HG03280 (cell line): ENCODE results near the gene MS4A8.
"Not testable (repeated sequence)": the region's sequence is repeated elsewhere in the genome, so short reads cannot be mapped to it uniquely, and the experiment has no call there.

Experiments
- ATAC-seq: cut with Tn5 transposase; IDR thresholded peaks from one replicate; pipeline ENCODE4 v1.9.1; 2021; ENCODE audit warnings: mild to moderate bottlenecking, moderate library complexity; ENCODE audit not compliant: unreplicated experiment

Gene MS4A8, protein sequence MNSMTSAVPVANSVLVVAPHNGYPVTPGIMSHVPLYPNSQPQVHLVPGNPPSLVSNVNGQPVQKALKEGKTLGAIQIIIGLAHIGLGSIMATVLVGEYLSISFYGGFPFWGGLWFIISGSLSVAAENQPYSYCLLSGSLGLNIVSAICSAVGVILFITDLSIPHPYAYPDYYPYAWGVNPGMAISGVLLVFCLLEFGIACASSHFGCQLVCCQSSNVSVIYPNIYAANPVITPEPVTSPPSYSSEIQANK

DNA sequence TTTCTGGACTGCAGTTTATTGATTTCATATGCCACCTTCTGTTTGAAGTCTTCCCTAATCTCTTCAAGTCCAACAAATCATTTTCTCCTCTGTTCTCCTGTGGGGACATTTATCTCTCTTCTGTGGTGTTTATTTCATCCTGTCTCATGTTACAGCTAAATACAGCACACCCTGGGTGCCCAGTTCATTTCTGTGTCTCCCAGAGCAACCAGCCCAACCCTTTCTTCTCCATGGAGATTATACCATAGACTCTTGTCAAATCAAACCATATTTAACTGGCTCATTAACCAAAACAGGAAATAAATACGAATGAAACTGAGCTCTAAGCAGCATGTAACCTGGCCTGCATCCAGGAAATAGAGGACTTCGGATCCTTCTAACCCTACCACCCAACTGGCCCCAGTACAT is at the start of gene MS4A8:
MS4A8 (plus strand) TSS at position 329 of the 408 bp plus-strand sequence. CDS start 1,249 bp downstream, outside the sequence.
- ATAC-seq = no peak

DNA sequence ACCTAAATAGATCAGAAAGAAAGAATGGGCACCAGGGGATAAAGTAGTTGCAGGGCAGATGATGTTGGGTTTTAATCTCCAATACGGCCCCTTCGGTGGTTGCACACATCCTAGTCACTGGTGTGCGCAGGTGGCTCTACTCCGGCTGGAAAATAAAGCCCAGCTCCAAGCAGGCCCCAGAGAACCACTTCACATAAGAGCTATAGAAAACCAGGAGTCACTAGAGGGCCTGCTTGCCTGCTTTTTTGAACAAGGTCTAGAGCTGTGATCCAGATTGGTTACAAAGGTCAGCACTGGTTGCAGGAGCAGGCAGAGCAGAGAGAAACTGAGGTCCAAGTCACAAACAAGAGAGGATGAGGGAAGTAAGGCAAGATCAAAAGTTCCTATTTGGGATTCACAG is 41.5 kb upstream of the MS4A8 start:
- no peak for ATAC-seq

DNA sequence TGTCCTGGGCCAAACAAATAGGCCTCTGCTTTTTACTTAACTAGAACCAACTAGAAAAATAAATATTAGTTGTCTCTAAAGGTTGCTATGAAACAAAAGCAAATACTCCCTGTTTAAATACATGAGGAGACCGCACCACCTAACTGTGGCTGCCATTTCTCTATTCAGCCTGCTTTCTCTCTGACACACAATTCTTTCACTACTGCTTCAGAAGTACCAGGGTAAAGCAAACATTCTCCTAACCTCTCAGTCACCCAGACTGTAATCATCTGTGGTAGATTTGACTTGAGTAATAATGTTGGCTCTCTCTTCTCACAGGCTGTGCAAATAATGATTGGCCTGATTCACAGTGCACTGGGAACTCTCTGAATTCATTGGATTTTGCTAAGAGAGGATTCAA is 41.0 kb upstream of the MS4A8 start:
- ATAC-seq = no peak

DNA sequence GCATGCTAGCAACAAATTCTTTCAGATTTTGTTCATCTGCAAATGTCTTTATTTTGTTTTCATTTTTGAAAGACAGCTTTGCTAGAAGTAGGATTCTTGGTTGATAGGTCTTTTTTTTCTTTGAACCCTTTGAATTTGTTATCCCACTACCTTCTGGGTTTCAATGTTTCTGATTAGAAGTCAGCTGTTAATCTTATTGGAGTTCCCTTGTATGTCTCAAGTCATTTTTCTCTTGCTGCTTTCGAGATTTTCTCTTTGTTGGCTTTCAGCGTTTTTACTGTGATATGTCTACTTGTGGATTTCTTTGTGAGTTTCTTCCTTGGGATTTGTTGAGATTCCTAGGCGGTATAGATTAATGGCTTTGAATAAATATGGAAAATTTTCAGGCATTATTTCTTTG is 27.2 kb upstream of the MS4A8 start:
- ATAC-seq = no peak

DNA sequence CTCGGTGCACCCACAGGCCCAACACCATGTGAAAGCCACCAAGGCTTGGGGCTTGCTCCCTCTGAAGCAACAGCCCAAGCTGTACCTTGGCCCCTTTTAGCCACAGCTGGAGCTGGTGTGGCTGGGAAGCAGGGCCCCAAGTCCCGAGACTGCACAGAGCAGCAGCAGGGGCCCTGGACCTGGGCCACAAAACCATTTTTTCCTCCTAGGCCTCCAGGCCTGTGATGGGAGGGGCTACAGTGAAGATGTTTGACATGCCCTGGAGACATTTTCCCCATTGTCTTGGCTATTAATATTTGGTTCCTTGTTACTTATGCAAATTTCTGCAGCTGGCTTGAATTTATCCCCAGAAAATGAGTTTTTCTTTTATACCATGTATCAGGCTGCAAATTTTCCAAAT is 21.2 kb upstream of the MS4A8 start:
- ATAC-seq = not testable (repeated sequence)

DNA sequence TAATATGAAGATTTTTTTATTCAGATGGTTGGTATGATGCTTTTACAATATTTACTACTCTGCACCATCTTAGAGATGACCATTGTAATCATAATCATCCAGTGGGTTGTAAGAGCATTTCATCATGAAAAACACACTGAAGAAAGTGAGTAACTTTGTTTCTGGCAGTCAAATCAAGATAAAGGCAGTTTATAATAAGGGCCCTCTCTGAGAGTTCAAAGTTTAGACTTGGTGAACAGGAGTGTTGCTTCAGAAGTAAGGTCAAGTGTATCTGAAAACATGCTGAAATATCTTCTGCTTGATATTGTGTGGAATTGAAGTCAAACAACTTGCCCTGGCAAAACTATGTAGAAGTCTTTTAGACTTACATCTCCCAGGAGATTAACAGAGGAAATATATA is 19.5 kb upstream of the MS4A8 start:
- no peak for ATAC-seq

DNA sequence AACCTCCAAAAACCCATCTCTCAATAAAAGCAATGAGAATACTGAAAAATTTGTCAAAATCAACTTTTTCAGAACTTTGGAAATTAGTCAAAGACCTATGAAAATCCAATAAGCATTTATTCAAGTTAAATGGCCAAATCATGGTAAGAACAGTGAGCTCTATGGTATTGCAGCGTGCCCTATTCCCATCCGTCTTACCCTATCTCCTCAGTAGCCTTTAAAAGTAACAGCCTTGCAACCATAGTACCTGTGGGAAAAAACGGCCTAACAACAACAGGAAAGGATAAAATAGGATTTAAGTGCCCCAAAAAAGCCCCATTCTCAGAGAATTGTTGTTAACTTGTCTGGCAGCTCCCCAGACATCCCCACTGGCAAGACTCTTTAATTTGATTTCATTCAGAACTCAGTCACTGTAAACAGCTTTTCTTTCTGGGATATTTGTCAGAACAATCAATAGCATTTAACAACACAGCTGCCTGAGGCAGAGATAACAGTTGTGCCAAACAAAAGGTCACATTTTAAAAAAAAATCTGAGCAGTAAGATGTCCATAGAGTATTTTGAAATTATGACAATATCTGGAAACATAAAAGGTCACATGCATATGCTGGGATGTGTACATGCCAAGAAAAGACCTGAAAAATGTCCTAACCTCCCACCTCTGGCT is 18.8 kb upstream of the MS4A8 start:
- no peak for ATAC-seq

DNA sequence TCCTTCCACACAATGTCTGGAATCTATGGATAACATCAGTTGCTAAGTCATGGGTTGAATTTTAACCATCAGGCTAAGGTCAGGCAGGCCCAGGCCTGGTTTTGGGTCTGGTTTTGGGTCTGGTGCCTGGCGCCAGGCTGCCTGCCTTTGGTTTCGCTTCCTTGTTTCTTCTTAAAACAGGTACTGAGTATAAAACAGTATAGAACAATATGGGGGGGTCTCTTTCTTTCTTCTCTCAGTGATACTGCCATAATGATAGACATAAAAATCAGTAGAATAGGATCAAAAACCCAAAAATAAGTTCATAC is 14.9 kb upstream of the MS4A8 start:
- not testable (repeated sequence) for ATAC-seq

DNA sequence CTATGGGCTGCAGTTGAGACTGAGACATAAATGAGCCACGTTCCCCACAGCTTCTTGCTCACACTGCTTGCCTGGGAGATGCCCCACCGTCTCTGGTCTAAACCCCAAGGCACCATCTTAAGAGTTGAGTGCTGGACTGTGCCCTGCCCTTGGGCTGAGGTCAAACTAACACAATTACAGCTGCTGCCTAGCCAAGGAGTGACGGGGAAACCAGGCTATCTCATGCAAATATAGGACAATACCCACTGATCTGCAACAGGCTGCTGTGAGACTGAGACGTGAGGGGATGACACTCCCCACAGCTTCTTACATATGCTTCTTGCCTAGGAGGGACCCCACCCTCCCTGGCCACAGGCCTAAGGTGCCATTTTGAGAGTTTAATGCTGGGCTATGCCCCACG is 7.8 kb upstream of the MS4A8 start:
- no peak for ATAC-seq

DNA sequence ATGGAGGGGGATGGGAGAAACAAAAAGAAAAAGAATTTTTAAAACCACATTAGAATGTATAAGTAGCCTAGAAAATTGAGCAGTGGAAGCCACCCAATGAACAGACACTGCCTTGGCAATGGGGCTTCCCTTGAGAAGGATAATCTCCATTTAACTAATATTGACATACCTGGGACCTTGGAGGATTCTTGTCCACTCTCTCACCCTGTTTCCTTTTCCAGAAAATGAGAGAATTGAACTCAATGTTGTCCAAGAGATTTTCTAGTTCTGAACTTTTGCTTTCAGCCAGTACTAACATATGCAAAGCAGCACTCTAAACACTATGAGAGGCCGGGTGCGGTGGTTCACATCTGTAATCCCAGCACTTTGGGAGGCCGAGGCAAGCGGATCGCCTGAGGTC is 524 bp downstream of the MS4A8 start:
- ATAC-seq = no peak

DNA sequence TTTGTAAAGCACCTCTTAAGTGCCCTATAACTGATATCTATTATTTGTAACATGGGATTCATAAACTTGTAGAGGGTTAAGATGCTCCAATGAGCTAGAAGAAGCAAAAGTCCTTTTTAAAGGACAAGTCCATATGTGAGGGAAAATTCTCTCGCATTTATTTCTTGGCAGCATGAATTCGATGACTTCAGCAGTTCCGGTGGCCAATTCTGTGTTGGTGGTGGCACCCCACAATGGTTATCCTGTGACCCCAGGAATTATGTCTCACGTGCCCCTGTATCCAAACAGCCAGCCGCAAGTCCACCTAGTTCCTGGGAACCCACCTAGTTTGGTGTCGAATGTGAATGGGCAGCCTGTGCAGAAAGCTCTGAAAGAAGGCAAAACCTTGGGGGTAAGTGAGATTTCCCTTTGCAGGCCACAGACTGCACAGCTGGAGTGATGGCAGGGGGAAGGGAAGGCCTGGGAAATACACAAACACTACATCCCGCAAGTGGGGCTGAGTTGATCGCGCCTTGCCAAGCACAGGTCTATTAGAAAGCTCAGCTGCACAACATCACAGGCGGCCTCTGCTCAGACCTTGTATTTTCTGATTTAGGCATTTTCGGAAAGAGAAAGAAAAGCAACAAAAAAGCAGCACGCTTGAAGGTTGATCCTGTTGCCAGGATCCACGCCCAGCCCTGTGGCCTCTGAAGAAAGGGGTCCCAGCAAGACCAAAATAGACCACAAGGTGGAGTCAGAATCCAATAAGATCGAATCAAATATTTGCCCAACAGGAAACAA is 1.5 kb downstream of the MS4A8 start:
- no peak for ATAC-seq

DNA sequence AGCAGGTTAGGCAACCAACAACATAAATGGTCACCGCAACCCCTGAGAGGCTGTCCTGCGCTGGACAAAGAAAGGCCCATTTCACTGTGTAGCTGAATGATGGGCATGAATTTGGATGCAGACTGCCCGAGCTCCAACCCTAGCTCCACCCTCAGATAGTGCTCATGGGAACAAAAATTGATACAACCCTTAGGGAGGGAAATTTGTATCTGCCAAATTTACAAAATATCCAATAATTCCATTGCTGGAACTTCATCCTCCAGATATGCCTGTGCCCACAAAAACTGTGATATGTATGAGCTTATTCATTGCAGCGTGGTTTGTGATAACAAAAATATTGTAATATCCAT is 2.0 kb downstream of the MS4A8 start:
- ATAC-seq = no peak

DNA sequence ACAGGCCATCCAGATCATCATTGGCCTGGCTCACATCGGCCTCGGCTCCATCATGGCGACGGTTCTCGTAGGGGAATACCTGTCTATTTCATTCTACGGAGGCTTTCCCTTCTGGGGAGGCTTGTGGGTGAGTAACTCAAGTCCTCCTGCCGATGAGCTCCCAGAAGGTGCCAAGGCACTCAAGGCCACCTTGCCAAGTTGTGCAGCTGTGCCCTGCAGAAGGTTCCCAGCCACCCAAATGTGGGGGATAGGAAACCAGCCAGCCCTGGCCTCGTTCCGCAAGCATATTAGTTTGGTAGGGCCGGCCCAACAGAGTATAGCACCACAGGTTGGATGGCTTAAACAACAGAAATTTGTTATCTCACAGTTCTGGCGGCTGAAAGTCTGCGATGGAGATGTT is 4.0 kb downstream of the MS4A8 start:
- no peak for ATAC-seq

DNA sequence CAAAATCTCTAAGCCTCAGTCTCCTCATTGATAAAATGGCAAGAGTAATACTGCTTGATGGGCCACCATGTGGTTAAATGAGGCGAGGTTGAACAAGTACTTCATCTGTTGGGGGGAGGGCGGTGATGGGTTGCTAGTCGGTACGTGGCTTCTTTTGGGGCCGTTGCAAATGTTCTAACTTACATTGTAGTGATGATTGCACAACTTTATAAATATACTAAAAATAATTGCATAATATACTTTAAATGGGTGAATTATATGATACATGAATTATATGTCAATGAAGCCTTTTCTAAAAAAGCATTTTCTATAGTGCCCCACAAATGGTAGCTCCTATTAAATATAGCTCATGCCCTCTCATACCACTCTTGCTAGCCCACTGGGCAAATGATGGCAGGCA is 6.5 kb downstream of the MS4A8 start:
- no peak for ATAC-seq

DNA sequence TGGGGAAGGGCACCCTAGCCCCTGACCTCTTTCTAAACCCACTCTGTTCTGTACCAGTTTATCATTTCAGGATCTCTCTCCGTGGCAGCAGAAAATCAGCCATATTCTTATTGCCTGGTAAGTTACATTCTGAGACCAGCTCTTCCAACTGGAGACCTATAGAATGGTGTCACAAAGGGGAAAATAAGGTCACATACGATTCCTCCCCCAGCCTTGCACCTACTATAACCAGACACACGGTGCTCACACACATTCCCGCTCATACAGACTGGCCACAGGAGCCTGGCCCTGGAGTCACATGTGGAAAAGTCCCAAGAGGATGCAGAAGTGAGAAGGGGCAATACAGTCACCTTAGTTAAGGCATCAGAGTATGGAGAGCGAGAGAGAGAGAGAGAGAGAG is 7.5 kb downstream of the MS4A8 start:
- no peak for ATAC-seq

DNA sequence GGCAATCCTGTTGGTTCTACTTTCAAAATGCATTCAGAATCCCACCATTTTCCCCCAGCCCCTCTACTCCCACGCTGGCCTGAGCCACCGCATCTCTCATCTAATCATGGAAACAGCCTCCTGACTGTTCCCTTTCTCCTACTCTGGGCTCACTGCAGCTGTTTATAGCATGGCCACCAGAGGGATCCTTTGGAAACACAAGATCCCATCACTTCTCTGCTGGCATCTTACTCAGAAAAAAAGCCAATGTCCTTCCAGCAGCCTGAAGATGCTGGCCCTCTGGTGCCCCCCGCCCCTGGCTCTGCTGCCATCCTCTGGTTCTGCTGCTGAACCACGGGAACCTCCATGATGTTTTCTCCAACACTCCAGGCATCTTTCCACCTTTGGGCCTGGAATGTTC is 11.1 kb downstream of the MS4A8 start:
- ATAC-seq = no peak

DNA sequence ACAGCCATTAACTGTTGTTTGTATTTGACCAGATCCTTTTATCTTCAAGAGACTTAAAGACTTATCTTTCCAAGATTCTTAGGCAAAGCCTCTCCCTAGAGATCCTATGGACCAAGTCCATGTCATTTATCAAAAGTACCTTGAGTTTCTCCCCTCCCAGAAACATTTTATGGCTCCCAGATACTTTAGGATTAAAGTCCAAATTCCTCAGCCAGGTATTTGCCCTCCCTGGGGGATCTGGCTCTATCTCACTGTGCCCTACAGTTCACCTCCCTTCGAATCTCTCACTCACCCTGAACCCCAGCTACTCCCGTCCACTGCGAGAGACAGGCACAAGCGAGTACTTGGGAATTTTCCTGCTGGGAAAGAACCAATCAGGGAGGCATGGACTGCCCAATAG is 11.9 kb downstream of the MS4A8 start:
- no peak for ATAC-seq

DNA sequence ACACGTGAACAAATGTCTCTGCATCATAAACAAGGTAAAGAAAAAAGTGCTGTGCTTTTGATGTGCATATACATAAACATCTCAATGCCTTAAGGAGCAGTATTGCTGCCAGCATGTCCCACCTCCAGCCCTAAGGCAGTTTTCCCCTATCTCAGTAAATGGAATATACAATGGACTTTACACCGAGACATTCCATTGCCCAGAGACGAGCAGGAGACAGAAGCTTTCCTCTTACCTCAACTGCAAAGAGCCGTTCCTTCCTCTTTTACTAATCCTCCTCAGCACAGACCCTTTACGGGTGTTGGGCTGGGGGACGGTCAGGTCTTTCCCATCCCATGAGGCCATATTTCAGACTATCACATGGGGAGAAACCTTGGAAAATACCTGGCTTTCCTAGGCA is 14.0 kb downstream of the MS4A8 start:
- not testable (repeated sequence) for ATAC-seq

DNA sequence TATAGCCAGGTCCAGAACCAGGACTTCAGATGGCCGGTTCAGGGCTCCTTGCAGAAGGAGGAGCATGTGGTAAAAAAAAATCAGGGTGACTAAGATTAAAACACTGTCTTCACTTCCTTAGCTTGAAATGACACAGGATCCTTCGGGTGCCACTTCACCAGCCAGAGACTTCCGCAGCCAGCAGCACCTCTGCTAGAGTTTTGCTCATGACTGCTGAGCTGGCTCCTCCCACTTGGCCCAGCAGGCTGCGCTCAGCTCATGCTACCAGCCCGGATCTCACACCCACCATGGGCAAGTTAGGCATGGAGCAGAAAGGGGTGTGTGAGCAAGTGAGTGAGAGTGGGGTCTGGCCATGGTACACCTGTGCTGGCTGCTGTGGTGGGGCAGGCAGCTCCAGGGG is 18.5 kb downstream of the MS4A8 start:
- ATAC-seq = no peak

DNA sequence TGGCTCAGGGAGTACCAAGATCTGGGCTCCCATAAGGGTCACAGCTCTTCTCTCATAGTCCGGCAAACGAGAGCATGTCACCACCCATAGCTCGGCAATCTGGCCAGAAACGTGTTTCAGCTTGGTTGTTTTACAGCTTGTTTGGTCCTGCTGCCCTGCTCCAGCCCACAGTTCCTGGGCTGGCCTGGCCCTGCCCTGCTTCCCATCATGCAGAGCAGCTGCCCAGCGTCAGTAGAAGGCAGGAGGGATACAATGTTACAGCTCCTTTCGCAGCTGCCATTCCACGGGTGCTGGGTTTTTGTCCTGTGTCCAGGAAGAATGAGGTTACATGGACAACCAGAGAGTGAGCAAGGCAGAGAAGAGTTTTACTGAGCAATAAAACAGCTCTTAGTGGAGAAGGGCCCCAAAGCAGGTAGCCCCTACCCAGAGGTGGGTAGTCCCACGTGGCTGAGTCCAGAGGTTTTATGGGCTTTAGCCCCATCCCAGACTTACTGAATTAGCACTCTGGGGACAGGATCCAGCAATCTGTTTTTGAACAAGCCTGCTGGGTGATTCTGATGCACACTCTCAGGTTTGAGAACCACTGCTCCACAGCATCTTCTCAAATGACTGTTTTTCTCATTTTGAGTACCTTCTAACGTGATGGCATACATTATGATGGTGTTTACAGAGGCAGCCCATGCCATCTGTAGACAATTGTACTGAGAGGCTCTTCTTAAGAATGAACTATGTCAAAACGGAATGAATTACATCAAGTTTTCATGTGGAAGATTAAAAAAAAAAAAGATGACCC is 19.3 kb downstream of the MS4A8 start:
- no peak for ATAC-seq

DNA sequence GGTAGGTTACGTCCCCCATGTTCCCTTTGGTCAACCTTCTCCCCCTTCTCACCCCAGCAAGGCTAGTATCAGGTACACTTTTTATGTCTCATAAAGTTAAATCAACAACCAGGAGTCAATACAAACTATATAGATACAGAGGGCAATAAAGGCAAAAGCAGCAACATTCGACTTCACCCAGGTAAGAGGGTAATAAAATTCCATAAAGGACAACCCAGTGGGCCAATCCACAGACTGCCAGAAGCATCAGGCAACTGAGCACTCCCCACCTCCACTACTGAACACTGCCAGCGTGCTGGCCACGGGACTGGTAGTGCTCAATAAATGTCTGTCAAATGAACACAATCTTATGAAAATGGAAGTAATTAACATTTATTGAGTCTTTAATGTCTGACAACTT is 20.0 kb downstream of the MS4A8 start:
- no peak for ATAC-seq

DNA sequence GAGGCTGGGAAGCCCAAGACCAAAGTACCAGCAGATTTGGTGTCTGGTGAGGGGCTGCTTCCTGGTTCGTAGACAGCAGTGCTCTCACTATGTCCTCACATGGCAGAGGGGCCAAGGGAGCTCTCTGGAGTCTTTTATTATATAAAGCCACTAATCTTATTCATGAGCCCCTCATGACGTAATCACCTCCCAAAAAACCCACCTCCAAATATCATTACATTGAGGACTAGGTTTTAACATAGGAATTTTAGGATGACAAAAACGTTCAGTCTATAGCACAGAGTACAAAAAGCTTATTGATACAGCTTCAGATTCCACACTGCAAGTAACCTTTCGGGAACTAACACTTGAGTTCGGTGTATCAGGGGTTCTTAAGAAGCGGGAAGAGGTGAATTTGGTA is 21.0 kb downstream of the MS4A8 start:
- no peak for ATAC-seq
